SK-N-SH (cell line): Measurements from ENCODE around the gene FLT4. TPM values are rescaled to one million over a fixed set of nuclear protein-coding genes. Genes with fewer than 3 reads are reported as not detected.

ENCODE experiments used
- CTCF ChIA-PET: fragments of 300-600, 350-600 bp; formaldehyde crosslinking; extraction: SDS; loops from one replicate; lab custom pipeline; 2021; lab: Yijun Ruan, JAX
- POLR2A ChIA-PET: fragments of 350-600 bp; sonication (Branson Sonifier 250); formaldehyde crosslinking; extraction: SDS; loops from one replicate; lab custom pipeline; 2020; ENCODE audit warnings: antibody characterized with exemption, inconsistent platforms; lab: Yijun Ruan, JAX
- DNase-seq: peaks from one replicate; pipeline ENCODE4 v3.0.0; 2012
- H2AFZ ChIP-seq: fragments of 200-600 bp; sonication (generic); 2 replicates; pipeline ENCODE4 v1.8.1; 2016; ENCODE audit warnings: antibody characterized with exemption, mild to moderate bottlenecking, low read depth
- H3F3A ChIP-seq: fragments of 200-600 bp; sonication (generic); replicated peaks from 2 replicates; pipeline ENCODE3; 2016; ENCODE audit warnings: antibody characterized with exemption, mild to moderate bottlenecking; ENCODE audit not compliant: insufficient read depth
- H3K27ac ChIP-seq, 2 experiments: fragments of 200-500 bp in 1 of 2; fragments of 200-600 bp in 1 of 2; sonication (Bioruptor generic) in 1 of 2; sonication (generic), shearing (Covaris generic) in 1 of 2; 2 replicates each; pipeline versions ENCODE4 v1.5.1 to v1.6.1; 2014 to 2016; ENCODE audit warnings: low read depth in 2 of 2, inconsistent platforms in 1 of 2, low read length in 1 of 2, mild to moderate bottlenecking in 1 of 2, mixed read lengths in 1 of 2
- H3K27me3 ChIP-seq: fragments of 200-600 bp; sonication (generic), shearing (Covaris generic); 2 replicates; pipeline ENCODE4 v1.6.1; 2016; ENCODE audit warnings: mixed run types; ENCODE audit not compliant: insufficient read depth
- H3K36me3 ChIP-seq, 2 experiments: fragments of 200-500 bp in 1 of 2; fragments of 200-600 bp in 1 of 2; sonication (Bioruptor generic) in 1 of 2; sonication (generic) in 1 of 2; replicated peaks in 1 of 2; 2 replicates each; pipeline versions ENCODE3 to v1.5.1; 2014 to 2016; ENCODE audit warnings: low read length in 1 of 2, mild to moderate bottlenecking in 1 of 2; ENCODE audit not compliant: insufficient read depth in 2 of 2, control insufficient read depth in 1 of 2
- H3K4me1 ChIP-seq, 2 experiments: fragments of 200-500 bp in 1 of 2; fragments of 200-600 bp in 1 of 2; sonication (Bioruptor generic) in 1 of 2; sonication (generic), shearing (Covaris generic) in 1 of 2; 2 replicates each; pipeline versions ENCODE4 v1.5.1 to v1.6.1; 2014 to 2016; ENCODE audit warnings: low read depth in 1 of 2, low read length in 1 of 2, mixed run types in 1 of 2; ENCODE audit not compliant: insufficient read depth in 2 of 2, control insufficient read depth in 1 of 2
- H3K4me2 ChIP-seq: fragments of 200-600 bp; sonication (generic), shearing (Covaris generic); 2 replicates; pipeline ENCODE4 v1.6.1; 2017; ENCODE audit warnings: mixed run types
- H3K4me3 ChIP-seq, 2 experiments: fragments of 200-500 bp in 1 of 2; fragments of 200-600 bp in 1 of 2; sonication (Bioruptor generic) in 1 of 2; sonication (generic), shearing (Covaris generic) in 1 of 2; 2 replicates each; pipeline versions ENCODE4 v1.5.1 to v1.8.1; 2014 to 2016; ENCODE audit warnings: low read depth in 2 of 2, inconsistent platforms in 1 of 2, low read length in 1 of 2, mild to moderate bottlenecking in 1 of 2, mixed read lengths in 1 of 2, moderate library complexity in 1 of 2
- H3K79me2 ChIP-seq: fragments of 200-600 bp; sonication (generic); 2 replicates; pipeline ENCODE4 v1.8.1; 2017; ENCODE audit warnings: mild to moderate bottlenecking; ENCODE audit not compliant: insufficient read depth
- H3K9ac ChIP-seq: fragments of 200-600 bp; sonication (generic); 2 replicates; pipeline ENCODE4 v1.6.1; 2017; ENCODE audit warnings: mixed run types
- H3K9me2 ChIP-seq: fragments of 200-600 bp; sonication (generic); 2 replicates; pipeline ENCODE4 v1.6.1; 2017; ENCODE audit warnings: mixed run types
- H3K9me3 ChIP-seq: fragments of 200-600 bp; sonication (generic); 2 replicates; pipeline ENCODE4 v1.6.1; 2017; ENCODE audit warnings: mixed run types, mild to moderate bottlenecking, moderate library complexity
- H4K20me1 ChIP-seq: fragments of 200-600 bp; sonication (generic); 2 replicates; pipeline ENCODE4 v1.6.1; 2017; ENCODE audit warnings: mild to moderate bottlenecking, mixed run types; ENCODE audit not compliant: insufficient read depth
- CHD2 ChIP-seq: fragments of 150-350 bp; IDR thresholded peaks from 2 replicates; pipeline ENCODE4 v1.6.1; 2018; ENCODE audit warnings: low read length; ENCODE audit not compliant: partially characterized antibody
- ELF1 ChIP-seq: IDR thresholded peaks from 2 replicates; pipeline ENCODE4 v1.4.0; 2012
- EP300 ChIP-seq, 2 experiments: IDR thresholded peaks; 2 replicates each; pipeline versions ENCODE4 v1.4.0 to v1.6.1; 2012; ENCODE audit warnings: borderline replicate concordance in 1 of 2, low read depth in 1 of 2, low read length in 1 of 2
- FOXJ3 ChIP-seq: sonication (generic); formaldehyde crosslinking; IDR thresholded peaks from 2 replicates; pipeline ENCODE4 v1.5.1; 2020; ENCODE audit warnings: mild to moderate bottlenecking, missing genetic modification reagents
- GABPA ChIP-seq: IDR thresholded peaks from 2 replicates; pipeline ENCODE4 v1.4.0; 2012; ENCODE audit warnings: low read depth, mild to moderate bottlenecking
- GATA2 ChIP-seq: sonication (generic); formaldehyde crosslinking; IDR thresholded peaks from 2 replicates; pipeline ENCODE4 v1.5.0; 2020; ENCODE audit warnings: mild to moderate bottlenecking, missing genetic modification reagents
- MXI1 ChIP-seq: IDR thresholded peaks from 2 replicates; pipeline ENCODE4 v1.6.1; 2012; ENCODE audit warnings: mild to moderate bottlenecking, low read depth, low read length, improper control_type of control experiment
- NFIC ChIP-seq: IDR thresholded peaks from 2 replicates; pipeline ENCODE4 v1.4.0; 2012; ENCODE audit warnings: borderline replicate concordance
- NRF1 ChIP-seq: IDR thresholded peaks from 2 replicates; pipeline ENCODE4 v1.6.1; 2012; ENCODE audit warnings: low read depth, mild to moderate bottlenecking, low read length
- RAD21 ChIP-seq: IDR thresholded peaks from 2 replicates; pipeline ENCODE4 v1.6.1; 2012; ENCODE audit warnings: mild to moderate bottlenecking, low read length
- RFX5 ChIP-seq: IDR thresholded peaks from 2 replicates; pipeline ENCODE4 v1.6.1; 2012; ENCODE audit warnings: mild to moderate bottlenecking, improper control_type of control experiment, low read length
- TCF12 ChIP-seq: IDR thresholded peaks from 2 replicates; pipeline ENCODE4 v1.4.0; 2012
- TEAD4 ChIP-seq: IDR thresholded peaks from 2 replicates; pipeline ENCODE4 v1.4.0; 2012; ENCODE audit warnings: mild to moderate bottlenecking, borderline replicate concordance; ENCODE audit not compliant: insufficient read depth
- YY1 ChIP-seq: IDR thresholded peaks from 2 replicates; pipeline ENCODE4 v1.4.0; 2012; ENCODE audit warnings: low read depth, mild to moderate bottlenecking
- WGBS: methylation state at CpG from one replicate; pipeline ENCODE4 v1.1.6; 2017; ENCODE audit warnings: low lambda C conversion rate; 5-methylcytosine and 5-hydroxymethylcytosine counted together
- polyA plus RNA-seq, 3 experiments: library from polyadenylated mRNA; depleted of rRNA; stranded (reverse); fragments of >200 nt; gene quantifications; 2 replicates each; pipeline ENCODE4 v1.2.3, GENCODE V29; 2012
- TF ChIP-seq, protein P1 (sequence below): IDR thresholded peaks from 2 replicates; pipeline ENCODE4 v1.4.0; 2012; ENCODE audit warnings: low read depth, borderline replicate concordance
- TF ChIP-seq, protein P2 (sequence below): IDR thresholded peaks from 2 replicates; pipeline ENCODE4 v1.4.0; 2012; ENCODE audit warnings: low read depth
- TF ChIP-seq, protein P3 (sequence below): IDR thresholded peaks from 2 replicates; pipeline ENCODE4; 2012

Gene FLT4
- polyA plus RNA-seq, 1 of the 3 experiments (the other 2 are of a cell fraction): 0.05 TPM

DNA sequence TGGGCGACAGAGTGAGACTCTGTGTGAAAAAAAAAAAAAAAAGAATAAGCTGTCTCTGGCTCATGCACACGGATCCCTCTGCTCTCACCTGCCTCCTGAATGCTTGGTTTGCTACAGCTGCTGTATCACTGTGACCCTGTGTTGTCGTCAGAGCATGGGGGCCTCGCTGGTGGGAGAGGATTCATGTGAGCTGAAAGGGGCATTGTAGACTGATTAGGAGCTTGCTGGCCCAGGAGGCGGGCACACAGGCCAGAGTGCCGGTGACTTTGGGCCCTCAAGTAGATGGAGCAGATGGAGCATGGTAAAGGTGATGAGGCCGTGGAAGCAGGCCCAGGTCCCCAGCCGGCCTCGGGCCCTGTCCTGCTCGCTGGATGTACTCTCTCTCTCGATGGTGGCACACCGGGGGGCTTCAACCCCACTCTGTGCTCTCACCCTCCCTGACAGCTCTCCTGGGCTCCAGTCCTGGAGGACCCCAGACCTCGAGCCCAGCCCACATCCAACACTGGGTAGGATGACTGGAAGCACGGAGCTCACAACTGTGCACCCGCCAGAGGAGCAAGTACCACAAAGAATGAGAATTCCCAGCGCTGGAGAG is 7.1 kb downstream of the FLT4 start:
- H3K4me2 ChIP-seq: no peak overlapping the region
- no peaks in the 10 kb centered on the region for H4K20me1 ChIP-seq
- H3K4me1 ChIP-seq: no peaks in the 10 kb centered on the region
- H3K4me3 ChIP-seq: no peak overlapping the region
- no peaks in the 10 kb centered on the region for H3K9me2 ChIP-seq
- no peak overlapping the region for H2AFZ ChIP-seq
- WGBS: 43% methylated on average over 12 of the region's 16 CpGs
- ChIA-PET CTCF (interaction anchor here (0.7 to 1.4 kb wide), 3 partner anchors 8 to 36 kb away, joined by 3 read pairs; no protein-coding TSS in a partner anchor), POLR2A (no interaction called here)
- H3F3A ChIP-seq: no peaks in the 10 kb centered on the region
- H3K79me2 ChIP-seq: no peaks in the 10 kb centered on the region
- no peak overlapping the region for H3K27ac ChIP-seq
- no peak overlapping the region for H3K9ac ChIP-seq
- peaks cover 39% of the 10 kb centered on the region; the same call in 1 of the 2 replicates for H3K27me3 ChIP-seq
- DNase-seq: peak; percentile 12
- H3K36me3 ChIP-seq: no peaks in the 10 kb centered on the region
- H3K9me3 ChIP-seq: no peaks in the 10 kb centered on the region
- TF ChIP-seq NFIC (no peak), EP300 (IDR thresholded peaks at IDR 0.05; ENCODE audit: borderline replicate concordance in 1 of 2, low read depth in 1 of 2, low read length in 1 of 2) (no peak)

DNA sequence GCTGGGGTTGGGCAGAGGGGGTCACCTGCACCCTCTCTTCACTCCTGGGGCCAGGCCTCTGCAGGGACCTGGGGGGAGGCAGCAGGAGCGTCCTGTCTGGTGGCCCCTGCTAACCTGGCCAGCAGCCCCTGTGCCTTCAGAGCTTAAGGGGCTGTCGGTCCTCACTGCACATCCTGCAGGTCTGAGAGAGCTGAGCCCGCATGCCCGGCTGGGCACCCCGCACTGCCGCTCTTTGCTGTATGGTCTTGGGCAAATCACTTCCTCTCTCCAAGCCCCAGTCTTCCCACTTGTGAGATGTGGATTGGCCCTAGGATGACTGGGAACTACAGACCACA is 7.9 kb downstream of the FLT4 start:
- Histone ChIP-seq H3K9ac (no peak overlapping the region), H3F3A (no peaks in the 10 kb centered on the region), H3K4me2 (no peak overlapping the region), H3K9me2 (no peaks in the 10 kb centered on the region), H4K20me1 (no peaks in the 10 kb centered on the region), H2AFZ (no peak overlapping the region), H3K79me2 (no peaks in the 10 kb centered on the region), H3K4me1 (no peaks in the 10 kb centered on the region), H3K36me3 (no peaks in the 10 kb centered on the region), H3K9me3 (no peaks in the 10 kb centered on the region), H3K27ac (no peak overlapping the region), H3K4me3 (no peak overlapping the region), H3K27me3 (peaks cover 32% of the 10 kb centered on the region; the same call in 1 of the 2 replicates)
- WGBS: 92% methylated on average over 5 of the region's 6 CpGs
- TF ChIP-seq, protein P1, sequence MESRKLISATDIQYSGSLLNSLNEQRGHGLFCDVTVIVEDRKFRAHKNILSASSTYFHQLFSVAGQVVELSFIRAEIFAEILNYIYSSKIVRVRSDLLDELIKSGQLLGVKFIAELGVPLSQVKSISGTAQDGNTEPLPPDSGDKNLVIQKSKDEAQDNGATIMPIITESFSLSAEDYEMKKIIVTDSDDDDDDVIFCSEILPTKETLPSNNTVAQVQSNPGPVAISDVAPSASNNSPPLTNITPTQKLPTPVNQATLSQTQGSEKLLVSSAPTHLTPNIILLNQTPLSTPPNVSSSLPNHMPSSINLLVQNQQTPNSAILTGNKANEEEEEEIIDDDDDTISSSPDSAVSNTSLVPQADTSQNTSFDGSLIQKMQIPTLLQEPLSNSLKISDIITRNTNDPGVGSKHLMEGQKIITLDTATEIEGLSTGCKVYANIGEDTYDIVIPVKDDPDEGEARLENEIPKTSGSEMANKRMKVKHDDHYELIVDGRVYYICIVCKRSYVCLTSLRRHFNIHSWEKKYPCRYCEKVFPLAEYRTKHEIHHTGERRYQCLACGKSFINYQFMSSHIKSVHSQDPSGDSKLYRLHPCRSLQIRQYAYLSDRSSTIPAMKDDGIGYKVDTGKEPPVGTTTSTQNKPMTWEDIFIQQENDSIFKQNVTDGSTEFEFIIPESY: no peak
- TF ChIP-seq GABPA (no peak), RFX5 (no peak), RAD21 (no peak), EP300 (IDR thresholded peaks at IDR 0.05; ENCODE audit: borderline replicate concordance in 1 of 2, low read depth in 1 of 2, low read length in 1 of 2) (no peak), GATA2 (no peak), NRF1 (no peak), CHD2 (no peak), ELF1 (no peak), TEAD4 (no peak), MXI1 (no peak), TCF12 (no peak), FOXJ3 (CRISPR knock-in tag) (no peak), YY1 (no peak)
- TF ChIP-seq, protein P2, sequence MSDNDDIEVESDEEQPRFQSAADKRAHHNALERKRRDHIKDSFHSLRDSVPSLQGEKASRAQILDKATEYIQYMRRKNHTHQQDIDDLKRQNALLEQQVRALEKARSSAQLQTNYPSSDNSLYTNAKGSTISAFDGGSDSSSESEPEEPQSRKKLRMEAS: no peak
- TF ChIP-seq, protein P3, sequence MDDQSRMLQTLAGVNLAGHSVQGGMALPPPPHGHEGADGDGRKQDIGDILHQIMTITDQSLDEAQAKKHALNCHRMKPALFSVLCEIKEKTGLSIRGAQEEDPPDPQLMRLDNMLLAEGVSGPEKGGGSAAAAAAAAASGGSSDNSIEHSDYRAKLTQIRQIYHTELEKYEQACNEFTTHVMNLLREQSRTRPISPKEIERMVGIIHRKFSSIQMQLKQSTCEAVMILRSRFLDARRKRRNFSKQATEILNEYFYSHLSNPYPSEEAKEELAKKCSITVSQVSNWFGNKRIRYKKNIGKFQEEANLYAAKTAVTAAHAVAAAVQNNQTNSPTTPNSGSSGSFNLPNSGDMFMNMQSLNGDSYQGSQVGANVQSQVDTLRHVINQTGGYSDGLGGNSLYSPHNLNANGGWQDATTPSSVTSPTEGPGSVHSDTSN: no peak
- CTCF ChIA-PET: interaction anchor here (0.7 to 1.6 kb wide), 2 partner anchors 23 to 31 kb away, joined by 3 to 6 read pairs; no protein-coding TSS in a partner anchor
- POLR2A ChIA-PET: no interaction called here
- DNase-seq: peak; percentile 21
